ENCODE measurements around the gene NCOA1.

Gene NCOA1

GRCh38 chr2:24510771-24511170, 19.7 kb downstream of the NCOA1 start:
- WGBS, 2 donors (ENCODE audit: extremely low coverage in 2 of 2, insufficient read length in 2 of 2, insufficient replicate concordance in 1 of 2), result no CpG with 5 or more reads among the region's 1 CpG
- Histone ChIP-seq H2BK5ac (ENCODE audit: low read length) (no peak overlapping the region), H3K9ac (ENCODE audit: low read depth, low read length, poor library complexity) (no peak overlapping the region), H3K27me3 (ENCODE audit: control insufficient read depth in 3 of 3, insufficient read depth in 3 of 3, low read depth in 1 of 3, low read length in 3 of 3) (no peaks in the 10 kb centered on the region), H3K14ac (ENCODE audit: low read length) (no peak overlapping the region), H3K18ac (ENCODE audit: low read length) (no peak overlapping the region), H3K27ac (replicated peaks; ENCODE audit: low read length) (no peak overlapping the region), H2AFZ (ENCODE audit: low read length) (no peak overlapping the region), H3K23ac (ENCODE audit: low read depth, low read length, poor library complexity) (no peak overlapping the region), H2BK12ac (ENCODE audit: low read length) (no peak overlapping the region), H3K4me1 (ENCODE audit: control insufficient read depth in 2 of 2, insufficient read depth in 1 of 2, low read depth in 1 of 2, low read length in 2 of 2) (no peaks in the 10 kb centered on the region), H2BK120ac (ENCODE audit: low read depth, low read length) (no peak overlapping the region), H4K91ac (ENCODE audit: low read depth, low read length, poor library complexity) (no peak overlapping the region), H3K4me2 (ENCODE audit: insufficient read depth, low read length, poor library complexity, severe bottlenecking) (no peak overlapping the region), H3K79me1 (ENCODE audit: low read depth, low read length) (no peaks in the 10 kb centered on the region), H2BK15ac (ENCODE audit: low read length) (no peak overlapping the region), H3K4me3 (ENCODE audit: low read length in 2 of 2) (no peak overlapping the region), H4K8ac (ENCODE audit: low read depth, low read length) (no peak overlapping the region), H3K36me3 (replicated peaks in 1 of 2; ENCODE audit: control insufficient read depth in 2 of 2, insufficient read depth in 2 of 2, low read length in 2 of 2) (no peaks in the 10 kb centered on the region), H3K9me3 (replicated peaks in 1 of 2; ENCODE audit: control insufficient read depth in 2 of 2, insufficient read depth in 1 of 2, low read depth in 1 of 2, low read length in 2 of 2) (no peaks in the 10 kb centered on the region), H2AK5ac (ENCODE audit: low read depth, low read length) (no peak overlapping the region), H3K4ac (ENCODE audit: low read length) (no peak overlapping the region)
- no peak for DNase-seq (ENCODE audit: low spot score)

DNA sequence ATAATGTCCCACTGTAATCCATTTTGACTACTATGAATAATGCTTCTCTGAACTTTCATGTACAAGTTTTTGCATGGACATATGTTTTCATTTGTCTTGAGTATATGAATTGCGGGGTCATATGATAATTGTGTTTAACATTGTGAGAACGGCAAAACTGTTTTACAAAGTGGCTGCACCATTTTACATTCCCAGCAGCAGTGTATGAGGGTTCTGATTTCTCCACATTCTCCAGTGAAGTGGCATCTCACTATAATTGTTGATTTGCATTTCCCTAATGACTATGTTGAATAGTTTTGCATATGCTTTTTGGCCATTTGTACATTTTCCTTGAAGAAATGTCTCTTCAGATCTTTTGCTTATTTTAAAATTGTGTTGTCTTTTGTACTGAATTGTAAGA, 20.1 kb downstream of the NCOA1 start:
- Histone ChIP-seq H3K18ac (ENCODE audit: low read length) (no peak overlapping the region), H2AFZ (ENCODE audit: low read length) (no peak overlapping the region), H4K8ac (ENCODE audit: low read depth, low read length) (no peak overlapping the region), H2BK120ac (ENCODE audit: low read depth, low read length) (no peak overlapping the region), H3K36me3 (replicated peaks in 1 of 2; ENCODE audit: control insufficient read depth in 2 of 2, insufficient read depth in 2 of 2, low read length in 2 of 2) (no peaks in the 10 kb centered on the region), H3K9ac (ENCODE audit: low read depth, low read length, poor library complexity) (no peak overlapping the region), H2BK5ac (ENCODE audit: low read length) (no peak overlapping the region), H3K23ac (ENCODE audit: low read depth, low read length, poor library complexity) (no peak overlapping the region), H3K79me1 (ENCODE audit: low read depth, low read length) (no peaks in the 10 kb centered on the region), H3K14ac (ENCODE audit: low read length) (no peak overlapping the region), H2BK12ac (ENCODE audit: low read length) (no peak overlapping the region), H4K91ac (ENCODE audit: low read depth, low read length, poor library complexity) (no peak overlapping the region), H2BK15ac (ENCODE audit: low read length) (no peak overlapping the region), H3K4me2 (ENCODE audit: insufficient read depth, low read length, poor library complexity, severe bottlenecking) (no peak overlapping the region), H3K4me1 (ENCODE audit: control insufficient read depth in 2 of 2, insufficient read depth in 1 of 2, low read depth in 1 of 2, low read length in 2 of 2) (no peaks in the 10 kb centered on the region), H3K27ac (replicated peaks; ENCODE audit: low read length) (no peak overlapping the region), H3K4me3 (ENCODE audit: low read length in 2 of 2) (no peak overlapping the region), H2AK5ac (ENCODE audit: low read depth, low read length) (no peak overlapping the region), H3K27me3 (ENCODE audit: control insufficient read depth in 3 of 3, insufficient read depth in 3 of 3, low read depth in 1 of 3, low read length in 3 of 3) (no peaks in the 10 kb centered on the region), H3K4ac (ENCODE audit: low read length) (no peak overlapping the region), H3K9me3 (replicated peaks in 1 of 2; ENCODE audit: control insufficient read depth in 2 of 2, insufficient read depth in 1 of 2, low read depth in 1 of 2, low read length in 2 of 2) (no peaks in the 10 kb centered on the region)
- no peak for DNase-seq (ENCODE audit: low spot score)
- WGBS, 2 donors (ENCODE audit: extremely low coverage in 2 of 2, insufficient read length in 2 of 2, insufficient replicate concordance in 1 of 2), result no CpG with 5 or more reads among the region's 2 CpGs

GRCh38 chr2:24511894-24512293, 20.8 kb downstream of the NCOA1 start:
- H3K27ac ChIP-seq (replicated peaks; ENCODE audit: low read length), result no peak overlapping the region
- H3K79me1 ChIP-seq (ENCODE audit: low read depth, low read length), result no peaks in the 10 kb centered on the region
- WGBS, 2 donors (ENCODE audit: extremely low coverage in 2 of 2, insufficient read length in 2 of 2, insufficient replicate concordance in 1 of 2), result no CpG with 5 or more reads among the region's 3 CpGs
- no peak overlapping the region for H3K4me2 ChIP-seq (ENCODE audit: insufficient read depth, low read length, poor library complexity, severe bottlenecking)
- H2AFZ ChIP-seq (ENCODE audit: low read length), result no peak overlapping the region
- no peak overlapping the region for H4K8ac ChIP-seq (ENCODE audit: low read depth, low read length)
- no peak overlapping the region for H3K9ac ChIP-seq (ENCODE audit: low read depth, low read length, poor library complexity)
- H3K14ac ChIP-seq (ENCODE audit: low read length), result no peak overlapping the region
- no peak overlapping the region for H2BK120ac ChIP-seq (ENCODE audit: low read depth, low read length)
- H3K27me3 ChIP-seq (ENCODE audit: control insufficient read depth in 3 of 3, insufficient read depth in 3 of 3, low read depth in 1 of 3, low read length in 3 of 3), result no peaks in the 10 kb centered on the region
- H2BK5ac ChIP-seq (ENCODE audit: low read length), result no peak overlapping the region
- no peak overlapping the region for H4K91ac ChIP-seq (ENCODE audit: low read depth, low read length, poor library complexity)
- H3K18ac ChIP-seq (ENCODE audit: low read length), result no peak overlapping the region
- H3K4me1 ChIP-seq (ENCODE audit: control insufficient read depth in 2 of 2, insufficient read depth in 1 of 2, low read depth in 1 of 2, low read length in 2 of 2), result no peaks in the 10 kb centered on the region
- no peak overlapping the region for H2BK15ac ChIP-seq (ENCODE audit: low read length)
- H2AK5ac ChIP-seq (ENCODE audit: low read depth, low read length), result no peak overlapping the region
- no peak overlapping the region for H3K4me3 ChIP-seq (ENCODE audit: low read length in 2 of 2)
- H3K36me3 ChIP-seq (replicated peaks in 1 of 2; ENCODE audit: control insufficient read depth in 2 of 2, insufficient read depth in 2 of 2, low read length in 2 of 2), result no peaks in the 10 kb centered on the region
- H3K9me3 ChIP-seq (replicated peaks in 1 of 2; ENCODE audit: control insufficient read depth in 2 of 2, insufficient read depth in 1 of 2, low read depth in 1 of 2, low read length in 2 of 2), result no peaks in the 10 kb centered on the region
- no peak overlapping the region for H3K23ac ChIP-seq (ENCODE audit: low read depth, low read length, poor library complexity)
- H2BK12ac ChIP-seq (ENCODE audit: low read length), result no peak overlapping the region
- DNase-seq (ENCODE audit: low spot score), result no peak
- no peak overlapping the region for H3K4ac ChIP-seq (ENCODE audit: low read length)

DNA sequence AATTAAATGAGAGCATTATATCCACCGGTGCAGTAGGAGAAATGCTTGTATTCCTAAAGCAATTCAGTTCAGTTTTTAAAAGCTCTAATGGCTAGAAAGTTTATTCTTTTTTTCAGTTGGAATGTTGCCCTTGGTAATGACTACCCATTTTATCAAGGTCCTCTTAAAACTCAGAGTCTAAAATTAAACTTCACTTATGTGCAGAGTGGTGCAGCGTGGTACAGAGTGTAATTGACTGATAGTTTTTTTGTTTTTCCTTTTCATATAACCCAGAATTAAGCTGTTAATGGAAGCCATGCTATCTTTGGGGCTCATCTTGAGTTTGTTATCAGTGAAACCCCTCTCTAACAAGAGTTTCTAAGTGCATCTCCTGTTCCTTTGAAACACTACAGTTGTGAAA, 21.4 kb downstream of the NCOA1 start:
- H2AK5ac ChIP-seq (ENCODE audit: low read depth, low read length), result no peak overlapping the region
- no peak overlapping the region for H3K27ac ChIP-seq (replicated peaks; ENCODE audit: low read length)
- H3K4me1 ChIP-seq (ENCODE audit: control insufficient read depth in 2 of 2, insufficient read depth in 1 of 2, low read depth in 1 of 2, low read length in 2 of 2), result no peaks in the 10 kb centered on the region
- H3K23ac ChIP-seq (ENCODE audit: low read depth, low read length, poor library complexity), result no peak overlapping the region
- DNase-seq (ENCODE audit: low spot score), result no peak
- H2AFZ ChIP-seq (ENCODE audit: low read length), result no peak overlapping the region
- no peaks in the 10 kb centered on the region for H3K36me3 ChIP-seq (replicated peaks in 1 of 2; ENCODE audit: control insufficient read depth in 2 of 2, insufficient read depth in 2 of 2, low read length in 2 of 2)
- H3K9me3 ChIP-seq (replicated peaks in 1 of 2; ENCODE audit: control insufficient read depth in 2 of 2, insufficient read depth in 1 of 2, low read depth in 1 of 2, low read length in 2 of 2), result no peaks in the 10 kb centered on the region
- no peak overlapping the region for H3K9ac ChIP-seq (ENCODE audit: low read depth, low read length, poor library complexity)
- no peak overlapping the region for H4K91ac ChIP-seq (ENCODE audit: low read depth, low read length, poor library complexity)
- no peak overlapping the region for H2BK120ac ChIP-seq (ENCODE audit: low read depth, low read length)
- H2BK5ac ChIP-seq (ENCODE audit: low read length), result no peak overlapping the region
- no peak overlapping the region for H2BK15ac ChIP-seq (ENCODE audit: low read length)
- H3K4me2 ChIP-seq (ENCODE audit: insufficient read depth, low read length, poor library complexity, severe bottlenecking), result no peak overlapping the region
- no peak overlapping the region for H4K8ac ChIP-seq (ENCODE audit: low read depth, low read length)
- no CpG with 5 or more reads among the region's 2 CpGs for WGBS, 2 donors (ENCODE audit: extremely low coverage in 2 of 2, insufficient read length in 2 of 2, insufficient replicate concordance in 1 of 2)
- no peaks in the 10 kb centered on the region for H3K27me3 ChIP-seq (ENCODE audit: control insufficient read depth in 3 of 3, insufficient read depth in 3 of 3, low read depth in 1 of 3, low read length in 3 of 3)
- H3K4me3 ChIP-seq (ENCODE audit: low read length in 2 of 2), result no peak overlapping the region
- no peak overlapping the region for H2BK12ac ChIP-seq (ENCODE audit: low read length)
- H3K79me1 ChIP-seq (ENCODE audit: low read depth, low read length), result no peaks in the 10 kb centered on the region
- H3K4ac ChIP-seq (ENCODE audit: low read length), result no peak overlapping the region
- H3K18ac ChIP-seq (ENCODE audit: low read length), result no peak overlapping the region
- H3K14ac ChIP-seq (ENCODE audit: low read length), result no peak overlapping the region
